ENCODE results near the gene NDST3. TPM values are rescaled to one million over a fixed set of nuclear protein-coding genes. Genes with fewer than 3 reads are reported as not detected.

Gene NDST3
- total RNA-seq, 4 donors from 2014 or later, result 0.19 TPM; not detected in 3

- no peaks in the 10 kb centered on the region for H3K9me3 ChIP-seq
- DNase-seq, result no peak
- H3K27ac ChIP-seq, result no peak overlapping the region
- no peak overlapping the region for H3K4me3 ChIP-seq
- no peak for TF ChIP-seq CTCF (IDR thresholded peaks at IDR 0.05)
- TF ChIP-seq POLR2A (IDR thresholded peaks at IDR 0.05), result no peak
- H3K36me3 ChIP-seq, result no peaks in the 10 kb centered on the region
- H3K27me3 ChIP-seq, result no peaks in the 10 kb centered on the region
- H3K4me1 ChIP-seq, result no peaks in the 10 kb centered on the region
- WGBS, 2 donors, result 28% methylated on average over 2 of the region's 2 CpGs
- intact Hi-C loops (cut with DNase I), result no loop called here
These were observed 78.9 kb downstream of the NDST3 start for GRCh38 chr4:118113220-118113619.

GRCh38 chr4:118114720-118115119, 80.4 kb downstream of the NDST3 start:
- H3K27me3 ChIP-seq, result no peaks in the 10 kb centered on the region
- no peaks in the 10 kb centered on the region for H3K4me1 ChIP-seq
- intact Hi-C loops (cut with DNase I), result no loop called here
- no peak for TF ChIP-seq CTCF (IDR thresholded peaks at IDR 0.05)
- no peak for TF ChIP-seq POLR2A (IDR thresholded peaks at IDR 0.05)
- no peak overlapping the region for H3K27ac ChIP-seq
- no peak overlapping the region for H3K4me3 ChIP-seq
- no peaks in the 10 kb centered on the region for H3K9me3 ChIP-seq
- no peaks in the 10 kb centered on the region for H3K36me3 ChIP-seq
- no peak for DNase-seq
- 87 to 92% methylated on average over 3 of the region's 3 CpGs for WGBS, 2 donors

DNA sequence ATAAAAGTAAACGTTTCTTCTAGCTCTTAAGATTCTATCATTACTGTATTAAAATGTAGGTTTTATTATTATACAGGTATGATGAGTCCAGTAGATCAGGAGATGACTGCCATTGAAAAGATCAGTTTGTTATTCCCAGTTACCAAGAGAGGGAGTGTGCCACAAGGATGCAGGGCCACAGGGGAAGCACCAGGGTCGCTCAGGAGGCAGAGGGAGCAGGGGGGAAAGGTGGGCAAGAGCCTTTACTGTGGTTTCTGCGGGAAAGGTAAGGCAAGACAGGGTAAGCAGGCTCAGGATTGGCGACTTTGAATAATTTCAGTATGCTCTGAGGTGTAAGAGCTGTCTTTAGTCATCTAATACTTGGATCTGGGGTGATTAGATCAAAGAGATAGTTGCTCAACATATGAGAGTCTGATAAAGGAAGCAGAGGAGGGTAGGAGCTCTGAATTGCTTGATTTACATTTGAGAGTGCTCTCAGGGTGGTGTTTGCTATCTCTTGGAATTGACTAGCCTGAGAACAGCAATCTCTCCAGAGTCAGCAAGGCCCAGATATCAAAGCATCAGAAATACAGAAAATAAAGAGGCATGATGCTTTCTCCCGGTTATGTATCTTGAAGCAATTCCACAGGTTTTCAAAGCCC, 86.0 kb downstream of the NDST3 start:
- Histone ChIP-seq H3K4me3 (no peak overlapping the region), H3K27me3 (no peaks in the 10 kb centered on the region), H3K36me3 (no peaks in the 10 kb centered on the region), H3K4me1 (no peaks in the 10 kb centered on the region), H3K27ac (no peak overlapping the region), H3K9me3 (no peaks in the 10 kb centered on the region)
- intact Hi-C loops (cut with DNase I), result no loop called here
- WGBS, 2 donors, result 41 to 48% methylated on average over 5 of the region's 5 CpGs
- no peak for DNase-seq
- no peak for TF ChIP-seq CTCF (IDR thresholded peaks at IDR 0.05)
- TF ChIP-seq POLR2A (IDR thresholded peaks at IDR 0.05), result no peak

- DNase-seq, result no peak
- Histone ChIP-seq H3K4me1 (no peaks in the 10 kb centered on the region), H3K27ac (no peak overlapping the region), H3K36me3 (no peaks in the 10 kb centered on the region), H3K27me3 (no peaks in the 10 kb centered on the region), H3K4me3 (no peak overlapping the region), H3K9me3 (no peaks in the 10 kb centered on the region)
- no peak for TF ChIP-seq CTCF (IDR thresholded peaks at IDR 0.05)
- no peak for TF ChIP-seq POLR2A (IDR thresholded peaks at IDR 0.05)
- intact Hi-C loops (cut with DNase I), result no loop called here
- 38 to 67% methylated on average over 1 of the region's 1 CpG for WGBS, 2 donors
These were observed 90.7 kb downstream of the NDST3 start for GRCh38 chr4:118124997-118125396.

DNA sequence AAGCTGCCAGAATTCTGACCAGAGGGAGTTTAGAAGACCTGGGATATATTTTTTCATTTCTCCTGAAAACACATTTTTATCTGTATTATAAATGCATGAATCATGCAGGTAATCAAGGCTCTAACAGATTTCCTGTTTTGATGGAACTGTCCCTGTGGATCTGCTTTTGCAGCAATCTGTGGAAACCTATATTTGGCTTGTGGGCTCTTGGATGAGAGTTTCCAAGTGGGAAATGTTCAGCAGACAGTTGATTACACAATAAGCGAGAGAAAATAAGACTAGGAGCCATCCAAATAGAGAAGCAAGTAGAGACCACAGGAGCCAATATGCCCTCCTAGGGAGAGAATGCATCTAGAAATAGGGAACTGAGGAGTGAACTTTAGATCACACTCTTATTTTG, 105.0 kb downstream of the NDST3 start:
- H3K9me3 ChIP-seq, result no peaks in the 10 kb centered on the region
- 67 to 79% methylated on average over 1 of the region's 1 CpG for WGBS, 2 donors
- H3K4me3 ChIP-seq, result no peak overlapping the region
- no peak overlapping the region for H3K27ac ChIP-seq
- intact Hi-C loops (cut with DNase I), result no loop called here
- no peaks in the 10 kb centered on the region for H3K36me3 ChIP-seq
- no peak for DNase-seq
- TF ChIP-seq CTCF (IDR thresholded peaks at IDR 0.05) (no peak), POLR2A (IDR thresholded peaks at IDR 0.05) (no peak)
- no peaks in the 10 kb centered on the region for H3K4me1 ChIP-seq
- no peaks in the 10 kb centered on the region for H3K27me3 ChIP-seq
